Fibroblast of lung (primary cell): ENCODE measurements around the gene ZNF546. TPM values are rescaled to one million over a fixed set of nuclear protein-coding genes. Genes with fewer than 3 reads are reported as not detected.
A peak's percentile ranks its signal among the peaks of the same experiment; 100 is the strongest.

Experiments
- DNase-seq, 2 donors: peaks; one replicate each; pipeline versions ENCODE4 v3.0.0 to v3.0.0-alpha.2; 2010; ENCODE audit warnings: low read depth in 2 of 2
- H2AFZ ChIP-seq: 2 replicates; pipeline ENCODE4 v1.5.1; 2012; ENCODE audit warnings: low read length, control low read depth, inconsistent platforms
- H3K27ac ChIP-seq: 2 replicates; pipeline ENCODE4 v1.5.1; 2011; ENCODE audit warnings: low read length, control low read depth; ENCODE audit not compliant: insufficient read depth
- H3K27me3 ChIP-seq: 2 replicates; pipeline ENCODE4 v1.5.1; 2011; ENCODE audit warnings: mild to moderate bottlenecking, low read length; ENCODE audit not compliant: control insufficient read depth, insufficient read depth
- H3K36me3 ChIP-seq: 2 replicates; pipeline ENCODE4 v1.5.1; 2011; ENCODE audit warnings: low read length; ENCODE audit not compliant: control insufficient read depth, insufficient read depth
- H3K4me1 ChIP-seq: 2 replicates; pipeline ENCODE4 v1.5.1; 2011; ENCODE audit warnings: low read length; ENCODE audit not compliant: control insufficient read depth, insufficient read depth; ENCODE audit errors: extremely low read depth
- H3K4me2 ChIP-seq: 2 replicates; pipeline ENCODE4 v1.5.1; 2011; ENCODE audit warnings: low read length, control low read depth; ENCODE audit not compliant: insufficient read depth; ENCODE audit errors: extremely low read depth
- H3K4me3 ChIP-seq, 4 experiments: fragments of 200-600 bp in 1 of 4; sonication (generic) in 1 of 4; replicated peaks in 1 of 4; 2 replicates each; pipeline ENCODE4 v1.5.1; 2011 to 2016; ENCODE audit warnings: low read length in 4 of 4, low read depth in 3 of 4, mild to moderate bottlenecking in 3 of 4, control low read depth in 2 of 4, inconsistent platforms in 1 of 4, mixed read lengths in 1 of 4; ENCODE audit not compliant: insufficient read depth in 1 of 4; ENCODE audit errors: control extremely low read depth in 1 of 4
- H3K79me2 ChIP-seq: 2 replicates; pipeline ENCODE4 v1.5.1; 2012; ENCODE audit warnings: mild to moderate bottlenecking, low read length, inconsistent platforms; ENCODE audit not compliant: control insufficient read depth, insufficient read depth
- H3K9ac ChIP-seq: 2 replicates; pipeline ENCODE4 v1.5.1; 2011; ENCODE audit warnings: mild to moderate bottlenecking, low read length, control low read depth; ENCODE audit not compliant: insufficient read depth
- H3K9me3 ChIP-seq: 2 replicates; pipeline ENCODE4 v1.5.1; 2012; ENCODE audit warnings: low read depth, low read length; ENCODE audit not compliant: control insufficient read depth, insufficient read depth
- H4K20me1 ChIP-seq: 2 replicates; pipeline ENCODE4 v1.5.1; 2011; ENCODE audit warnings: low read length; ENCODE audit not compliant: control insufficient read depth, insufficient read depth; ENCODE audit errors: extremely low read depth
- CTCF ChIP-seq, 2 donors: IDR thresholded peaks in 1 of 2; conservative IDR thresholded peaks in 1 of 2; 1 replicate in 1 of 2; 2 replicates in 1 of 2; pipeline ENCODE4 v1.5.1; 2011 to 2012; ENCODE audit warnings: low read length in 2 of 2, control low read depth in 1 of 2, inconsistent platforms in 1 of 2, low read depth in 1 of 2, mild to moderate bottlenecking in 1 of 2
- EZH2 ChIP-seq: IDR thresholded peaks from 2 replicates; pipeline ENCODE4 v1.5.1; 2012; ENCODE audit warnings: low read length, control low read depth, mild to moderate bottlenecking; ENCODE audit errors: missing control alignments
- polyA plus RNA-seq, 2 donors: library from polyadenylated mRNA; depleted of rRNA in 1 of 2; stranded (reverse) in 1 of 2; unstranded in 1 of 2; fragments of >200 nt; gene quantifications; 2 replicates each; pipeline ENCODE4 v1.2.1, GENCODE V29; 2011 to 2012; ENCODE audit warnings: missing spikeins in 1 of 2
- total RNA-seq: library from RNA; depleted of rRNA; stranded (reverse); fragments of >200 nt; gene quantifications from 2 replicates; pipeline ENCODE4 v1.2.1, GENCODE V29; 2014

Gene ZNF546
- total and polyA plus RNA-seq, 2 donors (not counting 1 experiment from before 2014, with no cell fraction given) = 1.6 to 15.7 TPM

- DNase-seq = no peak
- no peak overlapping the region for H2AFZ ChIP-seq
- no peaks in the 10 kb centered on the region for H3K4me1 ChIP-seq
Observed at GRCh38 chr19:40053491-40053890, 56.6 kb downstream of the ZNF546 start.

GRCh38 chr19:40054632-40055031, 57.8 kb downstream of the ZNF546 start:
- Histone ChIP-seq H3K4me3 (peak overlapping the region in 3 of 4 experiments; percentile 85 to 92 (median 90)), H3K4me1 (no peaks in the 10 kb centered on the region), H3K4me2 (peak overlapping the region; percentile 99), H2AFZ (no peak overlapping the region), H3K9me3 (no peaks in the 10 kb centered on the region), H3K9ac (no peak overlapping the region), H3K27me3 (no peaks in the 10 kb centered on the region), H3K27ac (no peak overlapping the region), H3K79me2 (peaks cover 12% of the 10 kb centered on the region), H3K36me3 (no peaks in the 10 kb centered on the region), H4K20me1 (no peaks in the 10 kb centered on the region)
- no peak for DNase-seq
- TF ChIP-seq EZH2 = no peak
- TF ChIP-seq CTCF (conservative IDR thresholded peaks at IDR 0.05 in 1 of 2, IDR thresholded peaks at IDR 0.05 in 1 of 2; ENCODE audit: low read depth in 1 of 2, low read length in 2 of 2) = no peak

More at GRCh38 chr19:40053491-40053890, 56.6 kb downstream of the ZNF546 start:
- no peak overlapping the region for H3K4me2 ChIP-seq
- H3K79me2 ChIP-seq = peaks cover 12% of the 10 kb centered on the region
- no peaks in the 10 kb centered on the region for H3K27me3 ChIP-seq
- no peak overlapping the region for H3K27ac ChIP-seq
- no peak overlapping the region for H3K9ac ChIP-seq
- H3K36me3 ChIP-seq = peaks cover 2% of the 10 kb centered on the region
- TF ChIP-seq CTCF (conservative IDR thresholded peaks at IDR 0.05 in 1 of 2, IDR thresholded peaks at IDR 0.05 in 1 of 2; ENCODE audit: low read depth in 1 of 2, low read length in 2 of 2) (no peak), EZH2 (no peak)
- no peaks in the 10 kb centered on the region for H4K20me1 ChIP-seq
- no peaks in the 10 kb centered on the region for H3K9me3 ChIP-seq
- no peak overlapping the region for H3K4me3 ChIP-seq

GRCh38 chr19:40055049-40055448, 58.2 kb downstream of the ZNF546 start:
- peak overlapping the region; percentile 97 for H2AFZ ChIP-seq

More at GRCh38 chr19:40055049-40055448, 58.2 kb downstream of the ZNF546 start:
- Histone ChIP-seq H3K9ac (peak overlapping the region; percentile 77), H3K79me2 (peaks cover 12% of the 10 kb centered on the region), H3K4me2 (peak overlapping the region; percentile 99), H3K4me1 (no peaks in the 10 kb centered on the region), H3K27me3 (no peaks in the 10 kb centered on the region), H4K20me1 (no peaks in the 10 kb centered on the region), H3K4me3 (peak overlapping the region; percentile 85 to 93 (median 91)), H3K27ac (no peak overlapping the region), H3K36me3 (no peaks in the 10 kb centered on the region), H3K9me3 (no peaks in the 10 kb centered on the region)
- no peak for DNase-seq
- TF ChIP-seq EZH2 = no peak
- TF ChIP-seq CTCF (conservative IDR thresholded peaks at IDR 0.05 in 1 of 2, IDR thresholded peaks at IDR 0.05 in 1 of 2; ENCODE audit: low read depth in 1 of 2, low read length in 2 of 2) = no peak
